ENCODE results near the gene CEP72.

DNA sequence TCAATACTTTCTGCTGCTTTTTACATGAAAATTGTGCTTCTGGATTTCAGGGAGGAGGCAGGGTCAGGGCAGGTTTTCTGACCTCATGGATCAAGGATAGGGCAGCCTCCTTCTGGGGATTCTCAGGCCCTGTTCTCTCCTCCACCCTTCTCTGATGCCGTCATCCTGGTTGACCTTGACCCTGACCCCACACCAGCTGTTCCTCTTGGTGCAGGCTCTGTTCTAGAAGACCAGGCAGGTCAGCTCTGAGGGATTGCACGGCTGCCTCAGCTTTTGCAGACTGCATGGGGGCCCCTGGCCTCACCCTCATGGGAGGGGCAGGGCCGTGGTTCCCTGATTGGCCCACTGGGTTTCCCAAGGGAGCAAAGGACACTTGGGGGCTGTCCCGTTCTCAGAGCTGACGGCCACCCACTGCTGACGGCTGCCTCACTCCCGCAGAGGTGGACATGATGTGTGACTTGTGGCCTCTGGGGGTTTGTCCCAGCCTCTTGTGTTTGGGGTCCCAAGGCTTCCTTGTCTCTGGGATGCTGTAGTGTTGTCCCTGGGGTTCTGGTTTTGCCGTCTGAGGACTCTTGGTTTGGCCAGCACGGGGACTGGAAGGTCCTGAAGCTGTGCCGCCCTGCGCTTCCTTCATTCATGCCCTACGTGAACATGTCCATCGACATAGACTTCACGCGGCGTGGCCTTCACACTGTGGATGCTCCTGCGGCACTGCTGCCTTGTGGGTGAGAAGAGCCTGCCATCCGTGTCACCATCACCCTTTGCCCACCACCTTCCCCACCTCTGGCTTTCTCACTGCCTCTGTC is 34.5 kb downstream of the CEP72 start:
- TF ChIP-seq, protein P1, sequence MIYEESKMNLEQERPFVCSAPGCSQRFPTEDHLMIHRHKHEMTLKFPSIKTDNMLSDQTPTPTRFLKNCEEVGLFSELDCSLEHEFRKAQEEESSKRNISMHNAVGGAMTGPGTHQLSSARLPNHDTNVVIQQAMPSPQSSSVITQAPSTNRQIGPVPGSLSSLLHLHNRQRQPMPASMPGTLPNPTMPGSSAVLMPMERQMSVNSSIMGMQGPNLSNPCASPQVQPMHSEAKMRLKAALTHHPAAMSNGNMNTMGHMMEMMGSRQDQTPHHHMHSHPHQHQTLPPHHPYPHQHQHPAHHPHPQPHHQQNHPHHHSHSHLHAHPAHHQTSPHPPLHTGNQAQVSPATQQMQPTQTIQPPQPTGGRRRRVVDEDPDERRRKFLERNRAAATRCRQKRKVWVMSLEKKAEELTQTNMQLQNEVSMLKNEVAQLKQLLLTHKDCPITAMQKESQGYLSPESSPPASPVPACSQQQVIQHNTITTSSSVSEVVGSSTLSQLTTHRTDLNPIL (CRISPR knock-in tag; IDR thresholded peaks at IDR 0.05; ENCODE audit: low read depth), result no peak
- TF ChIP-seq, protein P2, sequence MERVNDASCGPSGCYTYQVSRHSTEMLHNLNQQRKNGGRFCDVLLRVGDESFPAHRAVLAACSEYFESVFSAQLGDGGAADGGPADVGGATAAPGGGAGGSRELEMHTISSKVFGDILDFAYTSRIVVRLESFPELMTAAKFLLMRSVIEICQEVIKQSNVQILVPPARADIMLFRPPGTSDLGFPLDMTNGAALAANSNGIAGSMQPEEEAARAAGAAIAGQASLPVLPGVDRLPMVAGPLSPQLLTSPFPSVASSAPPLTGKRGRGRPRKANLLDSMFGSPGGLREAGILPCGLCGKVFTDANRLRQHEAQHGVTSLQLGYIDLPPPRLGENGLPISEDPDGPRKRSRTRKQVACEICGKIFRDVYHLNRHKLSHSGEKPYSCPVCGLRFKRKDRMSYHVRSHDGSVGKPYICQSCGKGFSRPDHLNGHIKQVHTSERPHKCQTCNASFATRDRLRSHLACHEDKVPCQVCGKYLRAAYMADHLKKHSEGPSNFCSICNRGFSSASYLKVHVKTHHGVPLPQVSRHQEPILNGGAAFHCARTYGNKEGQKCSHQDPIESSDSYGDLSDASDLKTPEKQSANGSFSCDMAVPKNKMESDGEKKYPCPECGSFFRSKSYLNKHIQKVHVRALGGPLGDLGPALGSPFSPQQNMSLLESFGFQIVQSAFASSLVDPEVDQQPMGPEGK (CRISPR knock-in tag; IDR thresholded peaks at IDR 0.05; ENCODE audit: borderline replicate concordance), result no peak
- no peak for TF ChIP-seq GLIS3 (CRISPR knock-in tag; IDR thresholded peaks at IDR 0.05)
- no peak for TF ChIP-seq RARB (CRISPR knock-in tag; IDR thresholded peaks at IDR 0.05)
- TF ChIP-seq ZC3H10 (CRISPR knock-in tag; IDR thresholded peaks at IDR 0.05), result no peak
- TF ChIP-seq OSR1 (CRISPR knock-in tag; IDR thresholded peaks at IDR 0.05), result no peak
- TF ChIP-seq SNAI2 (CRISPR knock-in tag; IDR thresholded peaks at IDR 0.05), result no peak
- no peak for TF ChIP-seq ARNTL (CRISPR knock-in tag; IDR thresholded peaks at IDR 0.05; ENCODE audit: borderline replicate concordance, low read depth)

All from SK-N-SH treated with all-trans-retinoic acid at 6 μM for 48 hours (cell line).